Stimulated activated CD8-positive, alpha-beta memory T cell treated with anti-CD3 and anti-CD28 coated beads, Interleukin-12 subunit alpha, Interleukin-12 subunit beta, amount 100 ng/mL, for 24 hours (primary cell): ENCODE measurements around the gene EPN2.

Experiments used
- DNase-seq: peaks from one replicate; pipeline ENCODE4 v3.0.0-alpha.2; 2020; ENCODE audit errors: extremely low read depth

EPN2 gene

GRCh38 chr17:19365833-19366636 is 128.9 kb downstream of the EPN2 start:
- no peak for DNase-seq

DNA sequence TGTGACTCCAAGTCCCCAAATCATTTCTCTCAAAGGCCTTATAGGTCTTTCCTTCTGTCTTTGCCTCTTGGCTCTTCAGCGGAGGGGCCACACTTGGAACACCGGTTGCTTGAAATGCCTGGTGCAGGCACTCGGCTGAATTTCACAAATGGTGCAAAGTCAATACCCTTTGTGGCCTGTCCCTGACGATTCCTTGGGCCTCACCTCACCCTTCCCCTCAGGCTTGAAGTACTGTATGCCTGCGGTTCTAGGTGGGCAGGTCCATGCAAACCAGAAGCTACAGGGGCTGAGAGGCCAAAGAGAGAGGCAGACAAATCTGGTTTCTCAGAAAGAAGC is 129.4 kb downstream of the EPN2 start:
- DNase-seq = no peak

GRCh38 chr17:19368229-19368628 is 131.1 kb downstream of the EPN2 start:
- DNase-seq = no peak

DNA sequence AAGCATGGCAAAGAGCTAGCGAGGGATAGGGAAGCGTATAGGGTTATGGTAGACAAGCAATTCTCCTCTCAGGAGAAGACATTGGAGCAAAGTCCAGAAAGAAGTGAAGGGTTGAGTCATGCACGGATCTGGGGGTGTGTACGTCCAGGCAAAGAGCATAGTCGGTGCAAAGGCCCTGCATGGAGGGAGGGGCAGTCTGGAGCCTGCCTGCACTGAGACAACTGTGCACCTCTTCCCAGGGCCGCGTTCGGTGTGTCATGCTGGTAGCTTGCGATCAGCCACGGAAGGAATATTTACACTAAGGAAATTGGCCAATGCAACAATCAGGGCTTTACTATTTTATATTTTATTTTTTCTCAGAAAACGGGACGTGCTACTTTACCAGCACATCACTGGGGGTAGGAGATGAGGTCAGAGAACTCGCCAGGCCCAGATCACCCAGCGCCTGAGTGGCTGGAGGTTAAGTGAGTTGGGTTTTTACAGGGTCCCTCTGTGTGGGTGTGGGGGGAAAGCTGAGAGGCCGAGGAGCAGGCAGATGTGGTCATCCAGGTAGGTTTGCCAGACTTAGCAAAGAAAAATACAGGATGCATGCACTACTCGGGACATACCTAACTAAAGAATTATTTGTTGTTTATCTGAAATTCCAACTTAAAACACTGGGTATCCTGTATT is 132.1 kb downstream of the EPN2 start:
- DNase-seq = no peak

DNA sequence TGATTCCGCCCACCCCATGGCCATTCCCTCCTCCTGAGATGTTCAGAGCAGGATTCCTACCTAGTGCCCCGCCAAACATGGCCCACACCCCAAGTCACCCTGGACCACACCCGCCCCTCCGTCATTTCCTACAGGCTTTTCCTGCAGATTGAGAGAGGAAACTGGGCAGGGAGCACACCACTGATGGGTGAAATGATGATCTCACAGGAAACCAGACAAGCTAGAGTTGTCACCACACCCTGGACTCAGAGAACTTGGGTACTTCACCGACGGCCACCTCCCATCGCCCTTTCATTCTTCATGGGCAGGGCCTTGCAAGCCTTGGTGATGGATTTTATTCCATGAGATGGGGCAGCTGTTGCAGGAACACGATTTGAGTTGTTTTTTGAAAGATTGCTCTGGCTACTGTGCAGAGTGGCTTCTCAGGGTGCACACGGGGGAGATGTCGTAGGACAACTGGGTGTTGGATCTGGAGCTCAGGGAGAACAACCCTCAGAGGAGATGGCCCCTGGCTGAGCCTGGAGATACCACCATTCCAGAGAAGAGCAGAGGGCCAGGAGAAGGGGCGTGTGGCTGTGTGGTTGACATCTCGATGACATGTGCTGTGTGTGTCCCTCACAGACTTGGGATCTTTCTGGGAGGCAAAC is 132.8 kb downstream of the EPN2 start:
- no peak for DNase-seq

- DNase-seq = no peak
Measured at GRCh38 chr17:19370493-19370960, 133.4 kb downstream of the EPN2 start.

GRCh38 chr17:19371259-19372010 is 134.3 kb downstream of the EPN2 start:
- no peak for DNase-seq

DNA sequence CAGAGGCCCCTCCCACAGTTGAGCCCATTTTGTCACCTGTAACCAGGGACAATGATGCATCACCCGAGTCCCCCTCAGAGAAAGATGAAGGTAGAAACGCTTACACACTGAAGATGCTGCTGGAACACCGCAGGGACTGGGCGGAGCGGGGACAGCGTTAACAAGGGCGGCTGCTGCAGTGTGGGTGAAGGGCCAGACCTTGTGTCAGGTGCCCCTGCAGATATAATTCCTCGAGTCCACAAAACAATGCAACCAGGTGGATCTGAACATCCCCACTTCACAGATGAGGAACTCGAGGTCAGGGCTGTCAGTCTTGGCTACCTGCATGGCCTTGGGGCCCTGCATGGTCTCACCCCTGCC is 134.8 kb downstream of the EPN2 start:
- no peak for DNase-seq

GRCh38 chr17:19372439-19372838 is 135.3 kb downstream of the EPN2 start:
- no peak for DNase-seq

- no peak for DNase-seq
Measured at GRCh38 chr17:19372866-19373504, 135.8 kb downstream of the EPN2 start.

GRCh38 chr17:19374136-19374535 is 137.0 kb downstream of the EPN2 start:
- DNase-seq = no peak

GRCh38 chr17:19375732-19376131 is 138.6 kb downstream of the EPN2 start:
- DNase-seq = no peak

GRCh38 chr17:19376811-19377210 is 139.6 kb downstream of the EPN2 start:
- no peak for DNase-seq

GRCh38 chr17:19377602-19378415 is 140.6 kb downstream of the EPN2 start:
- peak; percentile 87 for DNase-seq

DNA sequence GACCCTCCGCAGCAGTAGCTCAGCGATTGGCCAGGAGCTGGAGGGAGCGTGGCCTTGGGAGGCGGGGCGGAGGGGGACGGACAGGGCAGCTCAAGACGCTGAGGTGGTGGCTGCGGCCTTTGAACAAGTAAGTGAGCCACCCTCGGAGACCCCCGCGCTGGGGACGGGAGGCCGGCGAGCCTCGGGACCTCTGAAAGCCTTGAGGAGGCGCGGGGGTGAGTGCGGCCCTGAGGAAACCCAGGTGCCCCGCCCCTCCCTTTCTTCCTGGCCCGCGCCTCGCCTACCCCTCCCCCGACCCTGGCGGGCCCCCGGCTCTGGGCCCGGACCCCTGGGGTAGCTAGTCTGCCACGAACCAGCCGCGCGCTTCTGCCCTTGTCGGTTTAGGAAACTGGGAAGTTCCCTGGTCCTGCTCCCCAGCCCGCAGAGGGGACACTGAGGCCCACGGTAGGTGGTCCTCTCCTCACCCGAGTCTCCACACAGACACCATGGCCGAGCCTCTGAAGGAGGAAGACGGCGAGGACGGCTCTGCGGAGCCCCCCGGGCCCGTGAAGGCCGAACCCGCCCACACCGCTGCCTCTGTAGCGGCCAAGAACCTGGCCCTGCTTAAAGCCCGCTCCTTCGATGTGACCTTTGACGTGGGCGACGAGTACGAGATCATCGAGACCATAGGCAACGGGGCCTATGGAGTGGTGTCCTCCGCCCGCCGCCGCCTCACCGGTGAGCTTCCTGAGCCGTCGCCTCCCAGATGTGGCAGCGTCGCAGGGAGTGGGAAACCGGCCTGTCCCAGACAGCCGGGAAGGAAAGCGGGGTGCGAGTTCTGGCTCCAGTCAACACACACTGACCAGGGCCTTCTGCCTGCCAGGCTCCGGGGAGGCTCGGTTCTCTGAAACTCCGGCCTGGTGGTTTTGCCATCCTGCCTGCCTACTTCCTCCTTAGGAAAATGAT is 141.5 kb downstream of the EPN2 start, which contains the start of gene MAPK7:
Gene MAPK7, plus strand, starts transcription at position 83 of the 945 bp plus-strand sequence. Its CDS starts 403 bp downstream, at position 486.
- no peak for DNase-seq

DNA sequence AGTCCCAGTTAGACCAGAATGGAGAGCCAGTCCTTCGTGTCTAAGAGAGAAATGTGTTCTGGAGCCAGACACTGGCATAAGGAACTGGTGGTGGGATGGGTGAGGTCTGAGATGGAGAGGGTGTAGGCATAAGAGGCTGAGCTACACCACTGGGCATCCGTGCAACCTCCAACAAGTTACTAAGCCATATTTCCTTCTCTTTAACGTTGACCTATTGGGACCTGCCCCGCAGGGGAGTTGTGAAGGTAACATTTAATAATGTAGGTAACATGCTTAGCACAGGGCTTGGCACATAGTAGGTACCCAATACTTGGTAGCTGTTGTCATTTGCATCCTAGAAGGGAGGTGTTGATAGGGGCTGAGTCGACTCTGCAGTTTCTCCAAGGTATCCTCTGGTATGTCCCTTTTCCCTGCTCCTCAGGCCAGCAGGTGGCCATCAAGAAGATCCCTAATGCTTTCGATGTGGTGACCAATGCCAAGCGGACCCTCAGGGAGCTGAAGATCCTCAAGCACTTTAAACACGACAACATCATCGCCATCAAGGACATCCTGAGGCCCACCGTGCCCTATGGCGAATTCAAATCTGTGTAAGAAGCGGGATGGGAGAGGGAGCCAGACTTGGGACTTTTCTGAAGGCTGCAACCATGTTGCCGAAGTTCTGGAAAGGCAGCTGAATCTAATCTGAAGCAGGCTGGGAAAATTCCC is 142.3 kb downstream of the EPN2 start:
- DNase-seq = no peak

DNA sequence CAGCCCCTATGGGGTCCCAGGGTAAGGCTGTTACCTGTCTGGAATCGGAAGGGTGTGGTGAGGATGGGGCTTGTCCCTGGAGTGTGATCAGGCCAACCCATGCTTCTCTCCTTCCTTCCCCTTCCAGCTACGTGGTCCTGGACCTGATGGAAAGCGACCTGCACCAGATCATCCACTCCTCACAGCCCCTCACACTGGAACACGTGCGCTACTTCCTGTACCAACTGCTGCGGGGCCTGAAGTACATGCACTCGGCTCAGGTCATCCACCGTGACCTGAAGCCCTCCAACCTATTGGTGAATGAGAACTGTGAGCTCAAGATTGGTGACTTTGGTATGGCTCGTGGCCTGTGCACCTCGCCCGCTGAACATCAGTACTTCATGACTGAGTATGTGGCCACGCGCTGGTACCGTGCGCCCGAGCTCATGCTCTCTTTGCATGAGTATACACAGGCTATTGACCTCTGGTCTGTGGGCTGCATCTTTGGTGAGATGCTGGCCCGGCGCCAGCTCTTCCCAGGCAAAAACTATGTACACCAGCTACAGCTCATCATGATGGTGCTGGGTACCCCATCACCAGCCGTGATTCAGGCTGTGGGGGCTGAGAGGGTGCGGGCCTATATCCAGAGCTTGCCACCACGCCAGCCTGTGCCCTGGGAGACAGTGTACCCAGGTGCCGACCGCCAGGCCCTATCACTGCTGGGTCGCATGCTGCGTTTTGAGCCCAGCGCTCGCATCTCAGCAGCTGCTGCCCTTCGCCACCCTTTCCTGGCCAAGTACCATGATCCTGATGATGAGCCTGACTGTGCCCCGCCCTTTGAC is 143.5 kb downstream of the EPN2 start:
- no peak for DNase-seq

GRCh38 chr17:19381361-19381740 is 144.2 kb downstream of the EPN2 start:
- DNase-seq = no peak
